ENCODE results near the gene SLC37A1. TPM values are rescaled to one million over a fixed set of nuclear protein-coding genes. Genes with fewer than 3 reads are reported as not detected.

Gene SLC37A1
- total and polyA plus RNA-seq, 2 of the 13 experiments (the other 11 are each of a cell fraction or from before 2014, with no cell fraction given), result 0.22 to 0.40 TPM

DNA sequence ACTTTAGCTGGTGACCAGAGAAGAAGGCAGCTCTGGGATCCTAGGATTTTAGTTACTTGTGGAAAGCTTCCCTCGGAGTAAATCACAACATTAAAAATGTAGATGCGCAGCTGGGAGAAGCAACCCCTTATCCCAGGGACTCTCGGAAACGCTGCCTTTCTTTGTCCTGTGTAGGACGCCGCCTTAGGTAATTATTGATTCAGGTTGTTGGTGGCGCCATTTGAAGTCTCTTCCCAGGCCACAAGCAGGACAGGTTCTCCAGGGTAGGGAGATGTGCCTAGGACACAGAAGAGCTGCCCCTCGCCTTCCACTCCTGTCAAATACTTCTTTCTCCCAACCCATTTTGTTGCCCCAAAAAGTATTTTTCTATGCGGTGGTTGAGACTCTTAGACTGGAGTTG lies 10.3 kb downstream of the SLC37A1 start:
- no peaks in the 10 kb centered on the region for H3K9me3 ChIP-seq (ENCODE audit: low read length)
- TF ChIP-seq MXI1 (IDR thresholded peaks at IDR 0.05; ENCODE audit: borderline replicate concordance, low read depth, low read length) (no peak), ZNF282 (IDR thresholded peaks at IDR 0.05; ENCODE audit: partially characterized antibody) (no peak), ZKSCAN1 (IDR thresholded peaks at IDR 0.05; ENCODE audit: low read length) (no peak), ZBTB7B (CRISPR knock-in tag; IDR thresholded peaks at IDR 0.05) (no peak), NR2C2 (CRISPR knock-in tag; IDR thresholded peaks at IDR 0.05; ENCODE audit: borderline replicate concordance) (no peak), ZC3H13 (CRISPR knock-in tag; IDR thresholded peaks at IDR 0.05) (no peak), HNRNPH1 (optimal IDR thresholded peaks at IDR 0.05; ENCODE audit: low read depth, low read length) (no peak), RAD21 (CRISPR knock-in tag; IDR thresholded peaks at IDR 0.05) (no peak), TP53 (CRISPR knock-in tag; conservative IDR thresholded peaks at IDR 0.05) (no peak), ERF (CRISPR knock-in tag; IDR thresholded peaks at IDR 0.05) (no peak)
- TF ChIP-seq, protein P1, sequence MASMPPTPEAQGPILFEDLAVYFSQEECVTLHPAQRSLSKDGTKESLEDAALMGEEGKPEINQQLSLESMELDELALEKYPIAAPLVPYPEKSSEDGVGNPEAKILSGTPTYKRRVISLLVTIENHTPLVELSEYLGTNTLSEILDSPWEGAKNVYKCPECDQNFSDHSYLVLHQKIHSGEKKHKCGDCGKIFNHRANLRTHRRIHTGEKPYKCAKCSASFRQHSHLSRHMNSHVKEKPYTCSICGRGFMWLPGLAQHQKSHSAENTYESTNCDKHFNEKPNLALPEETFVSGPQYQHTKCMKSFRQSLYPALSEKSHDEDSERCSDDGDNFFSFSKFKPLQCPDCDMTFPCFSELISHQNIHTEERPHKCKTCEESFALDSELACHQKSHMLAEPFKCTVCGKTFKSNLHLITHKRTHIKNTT (CRISPR knock-in tag; IDR thresholded peaks at IDR 0.05), result no peak
- TF ChIP-seq, protein P2, sequence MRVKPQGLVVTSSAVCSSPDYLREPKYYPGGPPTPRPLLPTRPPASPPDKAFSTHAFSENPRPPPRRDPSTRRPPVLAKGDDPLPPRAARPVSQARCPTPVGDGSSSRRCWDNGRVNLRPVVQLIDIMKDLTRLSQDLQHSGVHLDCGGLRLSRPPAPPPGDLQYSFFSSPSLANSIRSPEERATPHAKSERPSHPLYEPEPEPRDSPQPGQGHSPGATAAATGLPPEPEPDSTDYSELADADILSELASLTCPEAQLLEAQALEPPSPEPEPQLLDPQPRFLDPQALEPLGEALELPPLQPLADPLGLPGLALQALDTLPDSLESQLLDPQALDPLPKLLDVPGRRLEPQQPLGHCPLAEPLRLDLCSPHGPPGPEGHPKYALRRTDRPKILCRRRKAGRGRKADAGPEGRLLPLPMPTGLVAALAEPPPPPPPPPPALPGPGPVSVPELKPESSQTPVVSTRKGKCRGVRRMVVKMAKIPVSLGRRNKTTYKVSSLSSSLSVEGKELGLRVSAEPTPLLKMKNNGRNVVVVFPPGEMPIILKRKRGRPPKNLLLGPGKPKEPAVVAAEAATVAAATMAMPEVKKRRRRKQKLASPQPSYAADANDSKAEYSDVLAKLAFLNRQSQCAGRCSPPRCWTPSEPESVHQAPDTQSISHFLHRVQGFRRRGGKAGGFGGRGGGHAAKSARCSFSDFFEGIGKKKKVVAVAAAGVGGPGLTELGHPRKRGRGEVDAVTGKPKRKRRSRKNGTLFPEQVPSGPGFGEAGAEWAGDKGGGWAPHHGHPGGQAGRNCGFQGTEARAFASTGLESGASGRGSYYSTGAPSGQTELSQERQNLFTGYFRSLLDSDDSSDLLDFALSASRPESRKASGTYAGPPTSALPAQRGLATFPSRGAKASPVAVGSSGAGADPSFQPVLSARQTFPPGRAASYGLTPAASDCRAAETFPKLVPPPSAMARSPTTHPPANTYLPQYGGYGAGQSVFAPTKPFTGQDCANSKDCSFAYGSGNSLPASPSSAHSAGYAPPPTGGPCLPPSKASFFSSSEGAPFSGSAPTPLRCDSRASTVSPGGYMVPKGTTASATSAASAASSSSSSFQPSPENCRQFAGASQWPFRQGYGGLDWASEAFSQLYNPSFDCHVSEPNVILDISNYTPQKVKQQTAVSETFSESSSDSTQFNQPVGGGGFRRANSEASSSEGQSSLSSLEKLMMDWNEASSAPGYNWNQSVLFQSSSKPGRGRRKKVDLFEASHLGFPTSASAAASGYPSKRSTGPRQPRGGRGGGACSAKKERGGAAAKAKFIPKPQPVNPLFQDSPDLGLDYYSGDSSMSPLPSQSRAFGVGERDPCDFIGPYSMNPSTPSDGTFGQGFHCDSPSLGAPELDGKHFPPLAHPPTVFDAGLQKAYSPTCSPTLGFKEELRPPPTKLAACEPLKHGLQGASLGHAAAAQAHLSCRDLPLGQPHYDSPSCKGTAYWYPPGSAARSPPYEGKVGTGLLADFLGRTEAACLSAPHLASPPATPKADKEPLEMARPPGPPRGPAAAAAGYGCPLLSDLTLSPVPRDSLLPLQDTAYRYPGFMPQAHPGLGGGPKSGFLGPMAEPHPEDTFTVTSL (CRISPR knock-in tag; IDR thresholded peaks at IDR 0.05; ENCODE audit: borderline replicate concordance), result no peak
- TF ChIP-seq, protein P3, sequence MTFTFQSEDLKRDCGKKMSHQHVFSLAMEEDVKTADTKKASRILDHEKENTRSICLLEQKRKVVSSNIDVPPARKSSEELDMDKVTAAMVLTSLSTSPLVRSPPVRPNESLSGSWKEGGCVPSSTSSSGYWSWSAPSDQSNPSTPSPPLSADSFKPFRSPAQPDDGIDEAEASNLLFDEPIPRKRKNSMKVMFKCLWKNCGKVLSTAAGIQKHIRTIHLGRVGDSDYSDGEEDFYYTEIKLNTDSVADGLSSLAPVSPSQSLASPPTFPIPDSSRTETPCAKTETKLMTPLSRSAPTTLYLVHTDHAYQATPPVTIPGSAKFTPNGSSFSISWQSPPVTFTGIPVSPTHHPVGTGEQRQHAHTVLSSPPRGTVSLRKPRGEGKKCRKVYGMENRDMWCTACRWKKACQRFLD (CRISPR knock-in tag; IDR thresholded peaks at IDR 0.05; ENCODE audit: borderline replicate concordance), result no peak
- TF ChIP-seq, protein P4, sequence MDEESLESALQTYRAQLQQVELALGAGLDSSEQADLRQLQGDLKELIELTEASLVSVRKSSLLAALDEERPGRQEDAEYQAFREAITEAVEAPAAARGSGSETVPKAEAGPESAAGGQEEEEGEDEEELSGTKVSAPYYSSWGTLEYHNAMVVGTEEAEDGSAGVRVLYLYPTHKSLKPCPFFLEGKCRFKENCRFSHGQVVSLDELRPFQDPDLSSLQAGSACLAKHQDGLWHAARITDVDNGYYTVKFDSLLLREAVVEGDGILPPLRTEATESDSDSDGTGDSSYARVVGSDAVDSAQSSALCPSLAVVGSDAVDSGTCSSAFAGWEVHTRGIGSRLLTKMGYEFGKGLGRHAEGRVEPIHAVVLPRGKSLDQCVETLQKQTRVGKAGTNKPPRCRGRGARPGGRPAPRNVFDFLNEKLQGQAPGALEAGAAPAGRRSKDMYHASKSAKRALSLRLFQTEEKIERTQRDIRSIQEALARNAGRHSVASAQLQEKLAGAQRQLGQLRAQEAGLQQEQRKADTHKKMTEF (CRISPR knock-in tag; IDR thresholded peaks at IDR 0.05), result no peak
- TF ChIP-seq, protein P5, sequence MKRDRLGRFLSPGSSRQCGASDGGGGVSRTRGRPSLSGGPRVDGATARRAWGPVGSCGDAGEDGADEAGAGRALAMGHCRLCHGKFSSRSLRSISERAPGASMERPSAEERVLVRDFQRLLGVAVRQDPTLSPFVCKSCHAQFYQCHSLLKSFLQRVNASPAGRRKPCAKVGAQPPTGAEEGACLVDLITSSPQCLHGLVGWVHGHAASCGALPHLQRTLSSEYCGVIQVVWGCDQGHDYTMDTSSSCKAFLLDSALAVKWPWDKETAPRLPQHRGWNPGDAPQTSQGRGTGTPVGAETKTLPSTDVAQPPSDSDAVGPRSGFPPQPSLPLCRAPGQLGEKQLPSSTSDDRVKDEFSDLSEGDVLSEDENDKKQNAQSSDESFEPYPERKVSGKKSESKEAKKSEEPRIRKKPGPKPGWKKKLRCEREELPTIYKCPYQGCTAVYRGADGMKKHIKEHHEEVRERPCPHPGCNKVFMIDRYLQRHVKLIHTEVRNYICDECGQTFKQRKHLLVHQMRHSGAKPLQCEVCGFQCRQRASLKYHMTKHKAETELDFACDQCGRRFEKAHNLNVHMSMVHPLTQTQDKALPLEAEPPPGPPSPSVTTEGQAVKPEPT (CRISPR knock-in tag; IDR thresholded peaks at IDR 0.05; ENCODE audit: low read depth), result no peak

More for the DNA sequence above, 10.3 kb downstream of the SLC37A1 start:
- ChIA-PET CTCF (ENCODE audit: low intra/inter-chr PET ratio, low total read pairs) (no interaction called here), POLR2A (no interaction called here)
- no peaks in the 10 kb centered on the region for H4K20me1 ChIP-seq (ENCODE audit: insufficient read depth, low read length)
- H3K27ac ChIP-seq (ENCODE audit: extremely low read length, insufficient read depth, low read length), result no peak overlapping the region
- BruUV-seq (replicated peaks), result no TSS peak
- intact Hi-C loops (cut with micrococcal nuclease; ENCODE audit: unreplicated experiment) (no loop called here), in situ Hi-C loops (cut with HindIII; ENCODE audit: extremely low pct_ligation_motif_present, low pct_unique_long_range_greater_than_20kb) (no loop called here)
- H3K4me1 ChIP-seq (ENCODE audit: insufficient read depth, low read length), result peaks cover 40% of the 10 kb centered on the region
- DNase-seq (ENCODE audit: low spot score) (no peak), FAIRE-seq (no peak), ATAC-seq (no peak)
- 0 out of 5 replicates have a peak, but pooled peaks cover 0 to 4% of the 10 kb centered on the region in 2 experiments for H3K27me3 ChIP-seq (ENCODE audit: control insufficient read depth in 1 of 2, insufficient read depth in 2 of 2, low read length in 2 of 2)
- H3K4me3 ChIP-seq (replicated peaks in 1 of 3; ENCODE audit: insufficient read depth in 1 of 3, low read depth in 2 of 3, low read length in 3 of 3), result no peak overlapping the region
- WGBS (ENCODE audit: low lambda C conversion rate), result 69% methylated on average over 9 of the region's 9 CpGs
- no peaks in the 10 kb centered on the region for H3K36me3 ChIP-seq (replicated peaks in 1 of 2; ENCODE audit: control insufficient read depth in 1 of 2, insufficient read depth in 2 of 2, low read length in 2 of 2)
- H2AFZ ChIP-seq (ENCODE audit: low read length), result no peak overlapping the region
- no peaks in the 10 kb centered on the region for H3K79me2 ChIP-seq (ENCODE audit: insufficient read depth, low read length)
- H3K4me2 ChIP-seq (ENCODE audit: low read depth, low read length), result no peak overlapping the region
- H3K9ac ChIP-seq (ENCODE audit: insufficient read depth, low read depth, low read length), result no peak overlapping the region

All from HepG2 (cell line).